HG03103 (cell line): ENCODE results near the gene KIR2DL3.
"Not testable (repeated sequence)": the region's sequence is repeated elsewhere in the genome, so short reads cannot be mapped to it uniquely, and the experiment has no call there.

ENCODE experiments used
- ATAC-seq: cut with Tn5 transposase; IDR thresholded peaks from one replicate; pipeline ENCODE4 v1.9.1; 2021; ENCODE audit warnings: low read depth; ENCODE audit not compliant: unreplicated experiment

Gene KIR2DL3

DNA sequence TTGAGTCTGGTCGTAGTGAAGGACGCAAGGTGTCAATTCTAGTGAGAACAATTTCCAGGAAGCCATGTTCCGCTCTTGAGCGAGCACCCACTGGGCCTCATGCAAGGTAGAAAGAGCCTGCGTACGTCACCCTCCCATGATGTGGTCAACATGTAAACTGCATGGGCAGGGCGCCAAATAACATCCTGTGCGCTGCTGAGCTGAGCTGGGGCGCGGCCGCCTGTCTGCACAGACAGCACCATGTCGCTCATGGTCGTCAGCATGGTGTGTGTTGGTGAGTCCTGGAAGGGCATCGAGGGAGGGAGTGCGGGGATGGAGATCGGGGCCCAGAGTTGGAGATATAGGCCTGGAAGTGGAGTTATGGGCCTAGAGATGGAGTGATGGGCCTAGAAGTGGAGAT is at the start of gene KIR2DL3:
Gene KIR2DL3, plus strand, starts transcription at position 208 of the 400 bp plus-strand sequence. Its CDS starts 33 bp downstream, at position 241.
- not testable (repeated sequence) for ATAC-seq

DNA sequence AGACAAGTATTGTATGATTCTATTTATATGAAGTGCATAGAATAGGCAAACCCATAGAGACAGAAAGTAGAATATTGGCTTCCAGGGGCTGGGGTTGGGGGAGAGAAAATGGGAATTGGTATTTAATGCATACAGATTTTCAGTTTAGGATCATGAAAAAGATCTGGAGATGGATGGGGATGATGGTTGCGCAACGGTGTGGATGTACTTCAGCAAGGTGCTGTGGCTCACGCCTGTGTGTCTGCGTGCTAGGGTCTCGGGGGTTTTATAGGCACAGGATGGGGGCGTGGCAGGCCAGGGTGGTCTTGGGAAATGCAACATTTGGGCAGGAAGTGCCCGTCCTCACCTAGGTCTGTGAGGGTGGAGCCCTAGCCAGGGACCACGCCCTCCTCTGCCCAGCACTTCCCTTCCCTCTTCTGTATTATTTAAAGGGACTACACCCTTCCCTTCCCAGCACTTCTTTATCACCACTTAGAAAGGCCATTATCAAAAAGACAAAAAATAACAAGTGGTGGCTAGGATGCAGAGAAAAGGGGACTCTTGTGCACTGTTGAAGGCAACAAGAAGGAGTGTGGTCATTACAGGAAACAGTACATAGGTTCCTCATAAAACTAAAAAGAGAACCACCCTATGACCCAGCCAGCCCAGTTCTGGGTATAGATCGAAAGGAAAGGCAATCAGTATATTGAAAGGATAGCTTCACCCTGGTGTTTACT is 46.6 kb upstream of the KIR2DL3 start:
- no peak for ATAC-seq

DNA sequence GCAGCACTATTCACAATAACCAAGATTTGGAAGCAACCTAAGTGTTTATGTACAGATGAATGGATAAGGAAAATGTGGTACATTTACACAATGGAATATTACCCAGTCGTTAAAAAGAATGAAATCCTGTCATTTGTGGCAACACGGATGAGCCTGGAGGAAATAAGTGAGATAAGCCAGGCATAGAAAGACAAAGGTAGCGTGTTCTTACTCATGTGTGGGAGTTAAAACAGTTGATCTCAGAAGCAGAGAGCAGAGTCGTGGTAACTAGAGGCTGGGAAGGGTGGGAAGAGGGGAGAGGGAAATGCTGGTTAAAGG is 46.1 kb upstream of the KIR2DL3 start:
- no peak for ATAC-seq

DNA sequence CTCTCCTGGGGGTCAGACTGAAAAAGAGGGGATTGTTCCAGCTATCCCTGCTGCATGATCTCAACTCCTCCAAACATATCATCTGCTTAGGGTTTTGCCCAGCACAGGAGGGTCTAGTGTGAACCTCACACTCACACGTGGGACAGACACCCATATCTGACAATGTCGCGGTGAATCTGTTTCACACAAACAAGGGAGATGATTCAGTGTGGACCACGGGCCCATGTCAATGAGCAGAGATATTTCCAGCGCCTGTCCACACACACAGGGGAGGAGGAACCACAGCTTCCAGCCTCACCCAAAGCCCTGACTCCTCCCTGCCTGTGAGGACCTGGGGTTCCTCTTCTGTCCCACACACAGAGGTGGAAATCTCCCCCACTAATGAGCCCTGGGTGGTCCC is 43.7 kb upstream of the KIR2DL3 start:
- no peak for ATAC-seq

DNA sequence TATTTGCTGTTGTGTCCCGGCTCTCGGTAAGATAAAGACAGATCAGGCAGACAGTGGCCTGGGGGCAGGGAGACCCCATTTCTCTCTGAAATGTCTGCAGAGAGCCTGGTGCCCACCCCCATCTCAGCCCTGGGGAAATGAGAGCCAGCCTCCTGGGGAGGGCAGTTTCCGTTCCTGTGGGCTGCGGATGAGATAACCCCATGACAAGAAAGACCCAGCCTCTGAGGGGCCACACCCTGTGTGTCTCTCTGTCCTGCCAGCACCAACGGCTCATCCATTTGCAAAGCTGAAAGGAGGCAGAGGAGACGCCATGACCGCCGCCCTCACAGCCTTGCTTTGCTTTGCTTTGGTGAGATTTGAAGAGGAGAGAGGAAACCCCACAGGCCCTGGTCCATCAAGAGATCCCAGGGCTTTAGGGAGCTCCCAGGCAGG is 42.2 kb upstream of the KIR2DL3 start:
- no peak for ATAC-seq

DNA sequence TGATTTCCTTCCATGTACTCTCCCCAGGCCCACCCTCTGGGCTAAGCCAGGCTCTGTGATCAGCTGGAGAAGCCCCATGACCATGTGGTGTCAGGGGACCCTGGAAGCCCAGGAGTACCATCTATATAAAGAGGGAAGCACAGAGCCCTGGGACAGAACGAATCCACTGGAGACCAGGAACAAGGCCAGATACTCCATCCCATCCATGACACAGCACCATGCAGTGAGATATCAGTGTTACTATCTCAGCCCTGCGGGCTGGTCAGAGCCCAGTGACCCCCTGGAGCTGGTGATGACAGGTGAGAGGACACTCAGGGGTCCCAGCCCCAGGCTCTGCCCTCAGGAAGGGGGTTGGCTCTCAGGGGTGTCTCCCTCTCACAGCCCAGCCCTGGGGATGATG is 41.5 kb upstream of the KIR2DL3 start:
- no peak for ATAC-seq

DNA sequence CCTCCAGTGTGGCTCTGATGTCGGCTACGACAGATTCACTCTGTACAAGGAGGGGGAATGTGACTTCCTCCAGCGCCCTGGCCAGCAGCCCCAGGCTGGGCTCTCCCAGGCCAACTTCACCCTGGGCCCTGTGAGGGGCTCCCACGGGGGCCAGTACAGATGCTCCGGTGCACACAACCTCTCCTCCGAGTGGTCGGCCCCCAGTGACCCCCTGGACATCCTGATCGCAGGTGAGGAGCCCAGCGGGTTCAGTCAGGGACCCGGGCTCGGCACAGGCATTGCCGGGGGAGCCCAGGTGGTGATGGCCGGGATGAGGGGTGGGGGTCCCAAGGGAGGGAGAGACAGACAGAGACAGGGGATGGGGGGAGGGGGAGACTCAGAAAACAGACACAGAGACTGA is 40.6 kb upstream of the KIR2DL3 start:
- not testable (repeated sequence) for ATAC-seq

DNA sequence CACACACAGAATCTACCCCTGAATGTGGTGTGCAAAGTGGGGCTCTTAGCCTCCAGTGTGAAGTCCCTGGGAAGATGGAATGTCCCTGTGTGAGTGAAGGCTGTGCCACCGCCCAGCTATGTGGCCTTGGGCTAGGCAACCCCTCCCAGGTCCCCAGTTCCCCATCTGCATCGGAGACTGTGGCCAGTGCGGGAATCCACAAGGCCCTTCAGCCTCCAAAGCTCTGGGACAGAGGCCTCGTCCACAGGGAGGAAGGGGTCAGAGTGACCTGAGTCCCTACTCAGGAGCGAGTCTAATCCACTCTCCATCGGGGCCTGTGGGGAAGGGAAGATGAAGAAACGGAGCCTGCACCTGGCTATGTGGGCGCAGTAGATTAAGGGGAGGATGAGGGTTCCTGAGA is 33.4 kb upstream of the KIR2DL3 start:
- no peak for ATAC-seq

DNA sequence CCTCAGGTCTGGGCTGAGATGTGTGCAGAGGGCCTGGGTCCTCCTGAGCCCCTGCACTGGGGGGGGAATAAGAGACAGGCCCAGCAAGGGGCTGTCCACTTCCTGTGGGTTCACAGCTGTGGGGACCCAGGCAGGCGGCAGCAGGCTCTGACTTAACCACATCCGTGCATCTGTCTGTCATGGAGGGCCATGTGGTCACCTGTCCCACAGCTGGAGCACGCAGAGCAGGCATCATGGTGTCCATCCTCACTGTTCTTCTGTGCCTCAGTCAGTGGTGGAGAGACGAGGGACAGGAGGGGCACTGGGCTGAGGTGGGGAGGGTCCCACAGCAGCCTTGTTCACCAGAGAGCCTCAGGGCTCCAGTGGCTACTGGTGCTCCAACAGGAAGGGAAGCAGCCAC is 30.4 kb upstream of the KIR2DL3 start:
- ATAC-seq, result no peak

DNA sequence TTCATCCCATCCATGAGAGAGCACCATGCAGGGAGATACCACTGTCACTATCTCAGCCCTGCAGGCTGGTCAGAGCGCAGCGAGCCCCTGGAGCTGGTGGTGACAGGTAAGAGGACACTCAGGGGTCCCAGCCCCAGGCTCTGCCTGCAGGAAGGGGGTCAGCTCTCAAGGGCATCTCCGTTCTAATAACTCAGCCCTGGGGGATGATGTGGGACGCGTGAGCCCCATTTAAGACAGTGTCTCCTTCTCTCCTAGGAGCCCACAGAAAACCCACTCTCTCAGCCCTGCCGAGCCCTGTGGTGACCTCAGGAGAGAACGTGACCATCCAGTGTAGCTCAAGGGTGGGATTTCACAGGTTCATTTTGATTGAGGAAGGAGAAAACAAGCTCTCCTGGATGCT is 29.5 kb upstream of the KIR2DL3 start:
- no peak for ATAC-seq

DNA sequence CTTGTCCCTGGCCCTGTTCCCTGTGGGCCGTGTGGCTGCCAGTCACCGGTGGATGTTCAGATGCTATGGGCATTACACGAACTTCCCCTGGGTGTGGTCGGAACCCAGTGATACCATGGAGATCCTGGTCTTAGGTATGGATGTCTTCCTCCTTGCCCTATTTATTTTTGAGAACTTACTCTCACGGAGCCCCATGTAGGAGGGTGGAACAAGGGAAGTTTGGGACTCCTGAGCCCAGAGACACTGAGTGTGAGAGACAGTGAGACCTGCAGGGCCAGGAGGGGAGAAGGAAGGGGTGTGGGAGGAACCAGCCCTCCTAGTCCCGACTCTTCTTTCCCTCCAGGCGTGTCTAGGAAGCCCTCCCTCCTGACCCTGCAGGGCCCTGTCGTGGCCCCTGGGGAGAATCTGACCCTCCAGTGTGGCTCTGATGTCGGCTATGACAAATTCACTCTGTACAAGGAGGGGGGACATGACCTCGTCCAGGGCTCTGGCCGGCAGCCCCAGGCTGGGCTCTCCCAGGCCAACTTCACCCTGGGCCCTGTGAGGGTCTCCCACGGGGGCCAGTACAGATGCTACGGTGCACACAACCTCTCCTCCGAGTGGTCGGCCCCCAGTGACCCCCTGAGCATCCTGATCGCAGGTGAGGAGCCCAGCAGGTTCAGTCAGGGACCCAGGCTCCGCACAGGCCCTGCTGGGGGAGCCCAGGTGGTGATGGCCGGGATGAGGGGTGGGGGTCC is 28.9 kb upstream of the KIR2DL3 start:
- no peak for ATAC-seq

DNA sequence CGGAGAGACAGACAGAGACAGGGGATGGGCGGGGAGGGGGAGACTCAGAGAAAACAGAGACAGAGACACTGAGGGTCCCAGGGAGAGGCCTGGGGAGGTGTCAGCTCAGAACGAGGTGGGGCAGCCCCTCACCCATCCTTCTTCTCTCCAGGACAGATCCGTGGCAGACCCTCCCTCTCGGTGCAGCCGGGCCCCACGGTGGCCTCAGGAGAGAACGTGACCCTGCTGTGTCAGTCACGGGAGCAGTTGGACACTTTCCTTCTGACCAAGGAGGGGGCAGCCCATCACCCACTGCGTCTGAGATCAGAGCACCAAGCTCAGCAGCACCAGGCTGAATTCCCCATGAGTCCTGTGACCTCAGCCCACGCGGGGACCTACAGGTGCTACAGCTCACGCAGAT is 28.4 kb upstream of the KIR2DL3 start:
- not testable (repeated sequence) for ATAC-seq

DNA sequence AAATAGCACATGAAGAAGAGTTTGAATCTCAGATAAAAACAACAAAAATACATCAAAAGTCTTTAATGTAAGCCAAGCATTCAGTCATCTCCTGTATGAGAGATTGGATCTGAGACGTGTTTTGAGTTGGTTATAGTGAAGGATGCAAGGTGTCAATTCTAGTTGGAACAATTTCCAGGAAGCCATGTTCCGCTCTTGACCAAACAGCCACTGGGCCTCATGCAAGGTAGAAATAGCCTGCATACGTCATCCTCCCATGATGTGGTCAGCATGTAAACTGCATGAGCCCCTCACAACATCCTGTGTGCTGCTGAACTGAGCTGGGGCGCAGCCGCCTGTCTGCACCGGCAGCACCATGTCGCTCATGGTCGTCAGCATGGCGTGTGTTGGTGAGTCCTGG is 14.2 kb upstream of the KIR2DL3 start, which contains the start of gene KIR3DL3:
Gene KIR3DL3, plus strand, starts transcription at position 301 of the 400 bp plus-strand sequence. Its CDS starts 55 bp downstream, at position 356.
- ATAC-seq, result no peak

DNA sequence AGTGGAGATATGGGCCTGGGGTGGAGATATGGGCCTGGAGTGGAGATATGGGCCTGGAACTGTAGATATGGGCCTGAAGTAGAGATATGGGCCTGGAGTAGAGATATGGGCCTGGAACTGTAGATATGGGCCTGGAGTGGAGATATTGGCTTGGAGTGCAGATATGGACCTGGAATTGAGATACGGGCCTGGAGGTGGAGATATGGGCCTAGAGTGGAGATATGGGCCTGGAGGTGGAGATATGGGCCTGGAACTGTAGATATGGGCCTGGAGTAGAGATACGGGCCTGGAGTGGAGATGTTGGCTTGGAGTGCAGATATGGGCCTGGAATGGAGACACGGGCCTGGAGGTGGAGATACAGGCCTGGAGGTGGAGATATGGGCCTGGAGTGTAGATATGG is 13.7 kb upstream of the KIR2DL3 start:
- ATAC-seq, result no peak

DNA sequence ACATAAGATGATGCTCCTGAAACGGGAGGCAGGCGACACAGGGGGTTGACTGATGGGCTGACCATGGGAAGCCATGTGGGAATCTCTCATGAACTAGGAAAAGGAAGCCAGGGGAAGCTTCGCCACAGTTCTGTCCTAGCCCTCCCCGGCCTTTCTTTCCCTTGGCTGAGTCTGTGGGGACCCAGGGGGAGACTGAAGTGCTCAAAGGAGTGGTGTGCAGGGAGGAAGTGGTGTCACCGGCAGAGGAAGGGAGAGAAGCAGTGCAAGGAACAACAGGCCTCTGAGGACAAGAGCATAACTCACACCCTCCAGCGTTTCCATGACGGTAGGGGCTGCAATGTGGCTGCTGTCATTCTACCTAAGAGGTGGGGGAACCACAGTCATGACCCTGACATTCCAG is 13.0 kb upstream of the KIR2DL3 start:
- no peak for ATAC-seq

DNA sequence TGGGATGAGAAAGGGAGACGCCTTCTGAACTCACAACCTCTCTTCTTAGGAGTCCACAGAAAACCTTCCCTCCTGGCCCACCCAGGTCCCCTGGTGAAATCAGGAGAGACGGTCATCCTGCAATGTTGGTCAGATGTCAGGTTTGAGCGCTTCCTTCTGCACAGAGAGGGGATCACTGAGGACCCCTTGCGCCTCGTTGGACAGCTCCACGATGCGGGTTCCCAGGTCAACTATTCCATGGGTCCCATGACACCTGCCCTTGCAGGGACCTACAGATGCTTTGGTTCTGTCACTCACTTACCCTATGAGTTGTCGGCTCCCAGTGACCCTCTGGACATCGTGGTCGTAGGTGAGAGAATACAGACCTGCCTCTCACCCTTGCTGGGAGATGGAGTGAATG is 10.8 kb upstream of the KIR2DL3 start:
- no peak for ATAC-seq

DNA sequence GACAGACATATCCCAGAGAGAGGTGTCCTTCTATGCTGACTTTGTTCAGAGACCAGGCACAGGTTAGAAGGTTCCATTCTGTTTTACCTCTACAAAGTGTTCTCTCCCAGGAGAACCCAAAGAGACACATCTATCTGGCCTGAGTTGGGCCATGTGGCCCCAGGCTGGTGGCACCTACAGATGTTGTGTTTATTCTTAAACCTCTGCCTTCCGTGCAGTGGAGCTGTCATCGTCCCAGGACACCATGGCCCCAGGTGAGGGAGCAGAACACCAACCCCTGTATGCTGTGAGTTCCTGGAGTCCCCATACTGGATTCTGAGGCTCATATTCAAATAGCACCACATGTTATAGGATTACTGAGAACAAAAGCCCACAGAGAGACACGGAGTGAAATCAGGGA is 10.1 kb upstream of the KIR2DL3 start:
- ATAC-seq, result no peak

DNA sequence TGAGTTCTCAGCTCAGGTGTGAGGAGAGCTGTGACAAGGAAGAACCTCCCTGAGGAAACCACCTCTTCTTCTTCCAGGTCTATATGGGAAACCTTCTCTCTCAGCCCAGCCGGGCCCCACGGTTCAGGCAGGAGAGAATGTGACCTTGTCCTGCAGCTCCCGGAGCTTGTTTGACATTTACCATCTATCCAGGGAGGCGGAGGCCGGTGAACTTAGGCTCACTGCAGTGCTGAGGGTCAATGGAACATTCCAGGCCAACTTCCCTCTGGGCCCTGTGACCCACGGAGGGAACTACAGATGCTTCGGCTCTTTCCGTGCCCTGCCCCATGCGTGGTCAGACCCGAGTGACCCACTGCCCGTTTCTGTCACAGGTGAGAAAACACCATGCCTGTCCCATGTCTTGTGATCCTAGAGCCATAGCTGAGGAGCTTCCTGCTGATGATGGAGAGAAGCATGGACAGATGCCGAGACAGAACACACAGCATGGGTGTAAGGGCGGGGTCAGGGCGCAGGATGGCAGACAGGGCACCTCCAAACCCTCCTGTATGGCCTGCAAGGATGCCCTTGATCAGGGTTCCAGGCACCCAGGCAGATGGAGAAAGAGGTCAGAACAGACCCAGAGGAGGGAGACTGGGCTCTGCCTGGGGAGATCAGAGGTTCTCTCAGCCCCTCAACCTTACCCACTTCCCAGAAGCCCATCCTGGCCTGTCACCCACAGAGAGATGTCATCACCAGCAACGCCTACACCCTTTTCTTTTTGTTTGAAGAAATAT is 8.7 kb upstream of the KIR2DL3 start:
- no peak for ATAC-seq

DNA sequence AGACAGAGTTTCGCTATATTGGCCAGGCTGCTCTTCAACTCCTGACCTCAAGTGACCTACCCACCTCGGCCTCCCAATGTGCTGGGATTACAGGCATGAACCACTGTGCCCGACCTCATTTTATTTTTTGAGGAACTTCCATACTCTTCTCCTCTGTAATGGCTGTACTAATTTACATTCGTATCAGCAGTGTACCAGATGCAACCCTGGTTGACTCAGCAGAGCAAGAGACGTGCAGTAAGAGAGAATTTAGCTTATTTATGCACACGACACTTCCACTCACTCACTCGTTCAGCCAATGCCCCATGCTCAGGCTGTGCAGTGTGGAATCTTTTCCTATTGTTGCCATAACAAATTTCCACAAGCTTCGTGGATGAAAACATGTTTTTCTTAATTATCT is 7.1 kb upstream of the KIR2DL3 start:
- ATAC-seq, result no peak

DNA sequence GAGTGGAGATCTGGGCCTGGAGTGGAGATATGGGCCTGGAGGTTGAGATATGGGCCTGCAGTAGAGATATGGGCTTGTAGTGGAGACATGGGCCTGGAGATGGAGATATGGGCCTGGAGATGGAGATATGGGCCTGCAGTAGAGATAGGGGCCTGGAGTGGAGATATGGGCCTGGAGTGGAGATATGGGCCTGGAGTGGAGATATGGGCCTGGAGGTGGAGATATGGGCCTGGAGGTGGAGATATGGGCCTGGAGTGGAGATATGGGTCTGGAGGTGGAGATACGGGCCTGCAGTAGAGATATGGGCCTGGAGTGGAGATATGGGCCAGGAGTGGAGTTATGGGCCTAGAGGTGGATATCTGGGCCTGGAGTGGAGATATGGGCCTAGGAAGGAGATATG is 402 bp downstream of the KIR2DL3 start:
- no peak for ATAC-seq
